ACC112 (cell line): ENCODE results near the gene CD40LG.

Experiments used
- H2AFZ ChIP-seq: fragments of 200-600 bp; sonication (generic); one replicate; pipeline ENCODE4 v1.6.0; 2017; ENCODE audit warnings: antibody characterized with exemption, low read length; ENCODE audit not compliant: unreplicated experiment
- H3K27ac ChIP-seq: fragments of 200-600 bp; sonication (generic); 2 replicates; pipeline ENCODE4 v1.5.1; 2014; ENCODE audit warnings: low read depth, mild to moderate bottlenecking, antibody characterized with exemption, low read length, moderate library complexity
- H3K27me3 ChIP-seq: fragments of 200-600 bp; sonication (generic); 2 replicates; pipeline ENCODE4 v1.6.1; 2014; ENCODE audit warnings: mild to moderate bottlenecking, antibody characterized with exemption, low read length, moderate library complexity, mixed read lengths; ENCODE audit not compliant: insufficient read depth
- H3K36me3 ChIP-seq: fragments of 200-600 bp; sonication (generic); 2 replicates; pipeline ENCODE4 v1.6.1; 2016; ENCODE audit warnings: mild to moderate bottlenecking, antibody characterized with exemption, low read length, moderate library complexity, mixed read lengths; ENCODE audit not compliant: insufficient read depth
- H3K4me1 ChIP-seq: fragments of 200-600 bp; sonication (generic); one replicate; pipeline ENCODE4 v1.6.1; 2016; ENCODE audit warnings: low read length, mixed read lengths; ENCODE audit not compliant: insufficient read depth, unreplicated experiment, control insufficient read depth
- H3K4me3 ChIP-seq: fragments of 200-600 bp; sonication (generic); 2 replicates; pipeline ENCODE4 v1.5.1; 2014; ENCODE audit warnings: mild to moderate bottlenecking, low read depth, low read length
- H3K79me2 ChIP-seq: fragments of 200-600 bp; sonication (generic); one replicate; pipeline ENCODE4 v1.6.0; 2016; ENCODE audit warnings: low read length; ENCODE audit not compliant: control insufficient read depth, unreplicated experiment, insufficient read depth

The CD40LG gene

GRCh38 chrX:136646602-136647239, 1.2 kb upstream of the CD40LG start:
- no peaks in the 10 kb centered on the region for H3K79me2 ChIP-seq
- H2AFZ ChIP-seq: no peak overlapping the region
- H3K27ac ChIP-seq: no peak overlapping the region
- H3K4me3 ChIP-seq: no peak overlapping the region
- H3K27me3 ChIP-seq: peaks cover 26% of the 10 kb centered on the region; the same call in 1 of the 2 replicates
- no peaks in the 10 kb centered on the region for H3K36me3 ChIP-seq
- no peaks in the 10 kb centered on the region for H3K4me1 ChIP-seq

- Histone ChIP-seq H3K4me1 (no peaks in the 10 kb centered on the region), H3K36me3 (no peaks in the 10 kb centered on the region), H2AFZ (no peak overlapping the region), H3K4me3 (no peak overlapping the region), H3K79me2 (no peaks in the 10 kb centered on the region), H3K27ac (no peak overlapping the region), H3K27me3 (peaks cover 22% of the 10 kb centered on the region; the same call in 1 of the 2 replicates)
Observed at GRCh38 chrX:136650811-136651210, 2.9 kb downstream of the CD40LG start.

- Histone ChIP-seq H3K36me3 (no peaks in the 10 kb centered on the region), H2AFZ (no peak overlapping the region), H3K27me3 (peaks cover 4% of the 10 kb centered on the region; the same call in 1 of the 2 replicates), H3K4me1 (no peaks in the 10 kb centered on the region), H3K4me3 (no peak overlapping the region), H3K27ac (no peak overlapping the region), H3K79me2 (no peaks in the 10 kb centered on the region)
Observed at GRCh38 chrX:136652822-136653723, 5.1 kb downstream of the CD40LG start.

GRCh38 chrX:136656361-136656964, 8.5 kb downstream of the CD40LG start:
- H3K4me1 ChIP-seq: no peaks in the 10 kb centered on the region
- H3K36me3 ChIP-seq: no peaks in the 10 kb centered on the region
- H3K4me3 ChIP-seq: no peak overlapping the region
- H3K27ac ChIP-seq: no peak overlapping the region
- no peaks in the 10 kb centered on the region; the same call in 1 of the 2 replicates for H3K27me3 ChIP-seq
- H3K79me2 ChIP-seq: no peaks in the 10 kb centered on the region
- H2AFZ ChIP-seq: no peak overlapping the region

GRCh38 chrX:136658151-136658550, 10.2 kb downstream of the CD40LG start:
- Histone ChIP-seq H3K79me2 (no peaks in the 10 kb centered on the region), H3K4me3 (no peak overlapping the region), H3K27ac (no peak overlapping the region), H2AFZ (no peak overlapping the region), H3K36me3 (no peaks in the 10 kb centered on the region), H3K27me3 (no peaks in the 10 kb centered on the region; the same call in 1 of the 2 replicates), H3K4me1 (no peaks in the 10 kb centered on the region)

- no peaks in the 10 kb centered on the region for H3K36me3 ChIP-seq
Observed at GRCh38 chrX:136659174-136659573, 11.2 kb downstream of the CD40LG start.

GRCh38 chrX:136660896-136661295, 12.9 kb downstream of the CD40LG start:
- Histone ChIP-seq H3K36me3 (no peaks in the 10 kb centered on the region), H3K27ac (no peak overlapping the region), H3K79me2 (no peaks in the 10 kb centered on the region), H3K4me1 (no peaks in the 10 kb centered on the region), H3K4me3 (no peak overlapping the region), H2AFZ (no peak overlapping the region), H3K27me3 (no peaks in the 10 kb centered on the region)

More at GRCh38 chrX:136659174-136659573, 11.2 kb downstream of the CD40LG start:
- Histone ChIP-seq H3K4me3 (no peak overlapping the region), H2AFZ (no peak overlapping the region), H3K27me3 (no peaks in the 10 kb centered on the region; the same call in 1 of the 2 replicates), H3K27ac (no peak overlapping the region), H3K79me2 (no peaks in the 10 kb centered on the region), H3K4me1 (no peaks in the 10 kb centered on the region)

- Histone ChIP-seq H3K4me3 (no peak overlapping the region), H3K36me3 (no peaks in the 10 kb centered on the region), H3K27me3 (no peaks in the 10 kb centered on the region), H2AFZ (no peak overlapping the region), H3K4me1 (no peaks in the 10 kb centered on the region), H3K27ac (no peak overlapping the region), H3K79me2 (no peaks in the 10 kb centered on the region)
Observed at GRCh38 chrX:136662104-136662503, 14.1 kb downstream of the CD40LG start.

- H2AFZ ChIP-seq: no peak overlapping the region
- H3K27me3 ChIP-seq: no peaks in the 10 kb centered on the region
- H3K27ac ChIP-seq: no peak overlapping the region
- H3K4me1 ChIP-seq: no peaks in the 10 kb centered on the region
- H3K4me3 ChIP-seq: no peak overlapping the region
- no peaks in the 10 kb centered on the region for H3K79me2 ChIP-seq
- H3K36me3 ChIP-seq: no peaks in the 10 kb centered on the region
Observed at GRCh38 chrX:136662976-136663375, 15.0 kb downstream of the CD40LG start.

- Histone ChIP-seq H3K27me3 (no peaks in the 10 kb centered on the region), H2AFZ (no peak overlapping the region), H3K79me2 (no peaks in the 10 kb centered on the region), H3K27ac (no peak overlapping the region), H3K4me3 (no peak overlapping the region), H3K36me3 (no peaks in the 10 kb centered on the region), H3K4me1 (no peaks in the 10 kb centered on the region)
Observed at GRCh38 chrX:136665258-136665900, 17.4 kb downstream of the CD40LG start.
